Stimulated activated naive CD8-positive, alpha-beta T cell treated with anti-CD3 and anti-CD28 coated beads, Interleukin-15, amount 100 ng/mL, for 72 hours (primary cell): ENCODE data around the gene ZDHHC17.
"Not testable (repeated sequence)": the region's sequence is repeated elsewhere in the genome, so short reads cannot be mapped to it uniquely, and the experiment has no call there.

Source experiments
- ATAC-seq: fragments of 150-1000 bp; cut with Tn5 transposase; 2 replicates; pipeline ENCODE4 v1.10.0; 2021; ENCODE audit warnings: mild to moderate bottlenecking, moderate library complexity
- DNase-seq, 2 donors: peaks; one replicate each; pipeline ENCODE4 v3.0.0; 2021 to 2022
- H3K27ac Mint-ChIP-seq, 2 donors: one replicate each; pipeline ENCODE4 v1.8.0; 2022; ENCODE audit warnings: mild to moderate bottlenecking in 2 of 2, mixed read lengths in 2 of 2, moderate library complexity in 2 of 2
- H3K27me3 Mint-ChIP-seq: one replicate; pipeline ENCODE4 v1.8.0; 2022; ENCODE audit warnings: mixed read lengths
- H3K4me1 Mint-ChIP-seq: one replicate; pipeline ENCODE4 v1.8.0; 2022; ENCODE audit warnings: mild to moderate bottlenecking, mixed read lengths
- H3K4me3 Mint-ChIP-seq, 2 donors: one replicate each; pipeline ENCODE4 v1.8.0; 2022; ENCODE audit warnings: mild to moderate bottlenecking in 2 of 2, mixed read lengths in 2 of 2, moderate library complexity in 1 of 2
- H3K9me3 Mint-ChIP-seq, 2 donors: one replicate each; pipeline ENCODE4 v1.8.0; 2022; ENCODE audit warnings: mixed read lengths in 2 of 2

The ZDHHC17 gene

DNA sequence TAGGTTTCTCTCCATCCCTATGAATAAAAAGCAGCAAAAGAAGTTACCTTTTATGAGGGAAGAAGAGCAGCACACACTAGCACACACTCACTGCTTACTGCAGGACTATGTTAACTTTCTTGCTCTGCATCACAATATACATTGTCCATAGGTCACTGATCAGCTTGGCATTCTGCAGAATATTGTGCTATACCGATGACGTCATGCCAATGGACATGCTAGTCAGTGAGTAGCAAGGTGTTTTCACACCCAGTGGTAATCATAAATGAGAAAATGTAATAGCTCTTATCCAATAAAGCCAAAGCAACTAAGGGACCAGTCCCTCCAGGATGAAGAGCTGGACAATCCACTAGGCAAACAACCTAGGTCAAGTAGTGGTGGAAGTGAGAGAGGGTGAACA lies 16.7 kb upstream of the ZDHHC17 start:
- ATAC-seq (no peak), DNase-seq (no peak)
- Mint-ChIP-seq H3K27me3 (peaks cover 7% of the 10 kb centered on the region), H3K9me3 (no peaks in the 10 kb centered on the region), H3K4me1 (no peaks in the 10 kb centered on the region), H3K4me3 (no peak overlapping the region), H3K27ac (no peak overlapping the region)

DNA sequence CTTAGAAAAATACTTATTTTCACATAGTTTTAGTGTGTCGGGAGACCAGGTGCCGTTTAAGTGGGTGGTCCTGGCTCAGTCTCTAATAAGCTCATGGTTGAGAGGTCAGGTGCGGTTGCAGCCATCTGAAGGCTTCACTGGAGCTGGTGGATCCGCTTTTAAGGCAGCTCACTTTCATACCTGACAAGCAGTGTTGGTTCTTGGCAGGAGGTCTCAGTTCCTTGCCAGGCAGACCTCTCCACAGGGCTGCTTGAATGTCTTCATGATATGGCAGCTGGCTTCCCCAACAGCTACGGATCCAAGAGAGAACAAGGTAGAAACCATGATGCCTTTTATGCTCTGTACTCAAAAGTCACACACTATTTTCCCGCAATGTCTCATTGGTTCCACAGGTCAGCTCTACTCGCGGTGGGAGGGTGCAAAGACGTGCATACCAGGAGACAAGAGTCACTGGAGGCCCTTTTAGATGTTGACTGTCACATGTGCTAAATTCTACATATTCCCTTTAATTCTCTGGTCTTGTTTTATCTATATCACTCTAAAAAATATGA lies 8.0 kb upstream of the ZDHHC17 start:
- H3K9me3 Mint-ChIP-seq: no peaks in the 10 kb centered on the region
- H3K4me3 Mint-ChIP-seq: no peak overlapping the region
- DNase-seq (no peak), ATAC-seq (no peak)
- no peaks in the 10 kb centered on the region for H3K4me1 Mint-ChIP-seq
- H3K27ac Mint-ChIP-seq: no peak overlapping the region
- no peaks in the 10 kb centered on the region for H3K27me3 Mint-ChIP-seq

DNA sequence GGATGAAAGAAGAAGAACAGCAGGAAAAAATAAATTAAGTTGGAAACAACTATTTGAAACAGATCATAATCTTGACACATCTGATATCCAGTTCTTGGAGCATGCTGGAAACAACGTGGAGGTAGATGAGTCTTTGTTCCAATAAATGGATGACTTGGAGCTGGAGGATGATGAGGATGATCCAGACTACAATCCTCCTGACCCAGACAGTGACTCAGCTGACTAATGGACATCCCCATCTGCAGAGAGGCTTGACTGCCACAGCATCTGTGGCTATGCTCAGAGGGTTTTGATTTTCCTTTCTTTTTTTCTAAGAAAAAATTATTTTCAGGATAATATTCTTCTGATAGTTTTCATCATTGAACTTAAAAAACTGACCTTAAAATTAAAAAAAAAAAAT lies 6.2 kb upstream of the ZDHHC17 start:
- Mint-ChIP-seq H3K9me3 (no peaks in the 10 kb centered on the region), H3K4me1 (peaks cover 3% of the 10 kb centered on the region), H3K27me3 (no peaks in the 10 kb centered on the region), H3K4me3 (no peak overlapping the region), H3K27ac (no peak overlapping the region)
- DNase-seq (no peak), ATAC-seq (no peak)

DNA sequence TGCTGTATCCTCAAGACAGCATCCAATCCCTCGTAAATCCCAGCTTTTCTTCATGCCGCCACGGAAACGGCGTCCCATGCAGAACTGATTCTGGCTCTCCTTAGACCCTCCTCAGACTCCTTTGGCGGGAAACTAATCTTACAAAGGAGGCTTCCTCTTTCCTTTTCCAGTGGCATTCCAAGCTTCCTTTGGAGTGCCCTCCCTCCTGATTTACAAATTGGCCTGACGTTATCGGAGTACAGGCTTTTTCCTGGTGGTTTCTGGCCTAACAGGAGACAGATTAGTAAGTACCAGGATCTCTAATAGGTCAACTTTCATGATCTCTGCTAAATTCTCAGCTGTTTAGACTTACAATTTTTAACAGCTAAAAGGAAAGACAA lies 1.3 kb upstream of the ZDHHC17 start:
- H3K4me1 Mint-ChIP-seq: peaks cover 39% of the 10 kb centered on the region
- H3K9me3 Mint-ChIP-seq: no peaks in the 10 kb centered on the region
- DNase-seq (no peak), ATAC-seq (no peak)
- no peaks in the 10 kb centered on the region for H3K27me3 Mint-ChIP-seq
- H3K27ac Mint-ChIP-seq: no peak overlapping the region
- H3K4me3 Mint-ChIP-seq: peak overlapping the region in 1 of 2 donors; percentile 96

DNA sequence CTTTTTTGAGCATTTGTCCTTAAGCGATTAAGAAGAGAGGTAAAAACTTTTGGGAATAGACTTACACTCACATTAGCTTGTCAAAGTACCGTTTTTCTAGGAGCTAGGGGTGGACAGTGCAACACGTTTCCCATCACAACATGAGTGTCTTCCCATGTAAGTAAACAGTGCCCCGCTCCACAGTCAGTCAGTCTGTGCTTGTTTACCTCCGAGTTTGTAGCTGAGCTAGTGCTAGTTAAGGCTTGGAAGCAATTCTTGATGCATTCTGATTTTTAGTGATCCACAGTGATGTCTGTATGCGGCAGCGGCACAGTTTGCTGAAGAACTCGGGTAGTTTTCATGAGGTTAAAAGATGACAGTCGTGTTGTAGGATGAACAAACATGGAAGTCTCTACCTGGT lies 941 bp downstream of the ZDHHC17 start:
- peaks cover 49% of the 10 kb centered on the region for H3K4me1 Mint-ChIP-seq
- H3K27me3 Mint-ChIP-seq: no peaks in the 10 kb centered on the region
- no peak for DNase-seq
- H3K9me3 Mint-ChIP-seq: no peaks in the 10 kb centered on the region
- H3K4me3 Mint-ChIP-seq: peak overlapping the region; percentile 96 to 98
- peak overlapping the region; percentile 98 to 99 for H3K27ac Mint-ChIP-seq
- no peak for ATAC-seq

DNA sequence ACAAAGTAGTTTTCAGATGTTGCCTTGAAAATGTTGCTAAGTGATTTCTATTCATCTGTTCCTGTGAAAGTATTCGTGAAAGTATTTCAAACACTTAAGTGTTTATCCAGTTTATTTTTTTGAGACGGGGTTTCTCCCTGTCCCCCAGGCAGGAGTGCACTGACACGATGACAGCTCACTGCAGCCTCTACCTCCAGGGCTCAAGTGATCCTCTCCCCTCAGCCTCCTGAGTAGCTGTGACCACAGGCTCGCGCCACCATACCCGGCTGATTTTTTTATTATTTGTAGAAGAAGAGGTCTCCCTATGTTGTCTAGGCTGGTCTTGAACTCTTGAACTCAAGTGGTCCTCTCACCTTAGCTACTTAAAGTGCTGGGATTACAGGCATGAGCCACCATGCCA lies 1.7 kb downstream of the ZDHHC17 start:
- Mint-ChIP-seq H3K4me3 (peak overlapping the region; percentile 96 to 98), H3K4me1 (peaks cover 49% of the 10 kb centered on the region), H3K27ac (peak overlapping the region; percentile 98 to 99), H3K27me3 (no peaks in the 10 kb centered on the region), H3K9me3 (no peaks in the 10 kb centered on the region)
- ATAC-seq (no peak), DNase-seq (no peak)

DNA sequence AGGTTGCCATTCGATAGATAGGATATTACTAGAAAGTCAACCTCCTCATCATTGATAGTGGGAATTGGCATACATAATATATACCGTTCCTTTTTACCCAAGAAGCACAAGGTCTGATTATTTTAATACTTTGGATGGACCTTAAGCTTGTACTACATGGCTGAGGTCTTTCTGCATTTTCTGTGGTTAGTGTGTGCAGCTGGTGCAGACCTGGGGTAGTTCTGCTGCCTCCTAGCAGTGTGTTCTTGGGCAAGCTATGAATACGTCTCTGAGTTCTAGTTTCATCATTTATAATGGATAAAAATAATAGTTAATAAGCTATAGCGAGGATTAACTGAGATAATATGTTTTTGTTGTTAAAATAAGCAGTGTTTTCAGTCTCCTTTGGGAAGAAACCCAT lies 2.2 kb downstream of the ZDHHC17 start:
- peaks cover 49% of the 10 kb centered on the region for H3K4me1 Mint-ChIP-seq

DNA sequence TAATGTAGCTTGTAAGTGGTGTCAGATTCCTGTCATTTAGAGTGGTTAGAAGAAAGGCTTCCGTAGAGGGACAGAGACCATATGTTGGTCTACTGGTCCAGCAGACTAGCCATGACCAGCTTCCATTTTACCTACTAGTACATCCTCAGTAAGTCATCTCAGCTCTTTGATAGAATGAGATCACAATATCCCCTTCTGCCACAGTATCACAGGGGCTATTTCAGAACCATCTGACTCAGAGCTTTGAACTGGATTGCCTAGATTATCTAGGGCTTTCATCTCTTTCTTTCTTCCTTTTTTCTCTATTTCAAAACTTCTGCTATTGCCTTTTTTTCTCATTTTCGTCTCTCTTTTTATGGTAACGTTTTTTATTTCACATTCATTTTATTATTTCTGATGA lies 4.7 kb downstream of the ZDHHC17 start:
- H3K27me3 Mint-ChIP-seq: no peaks in the 10 kb centered on the region
- no peak overlapping the region for H3K4me3 Mint-ChIP-seq
- no peaks in the 10 kb centered on the region for H3K9me3 Mint-ChIP-seq
- DNase-seq: no peak
- H3K27ac Mint-ChIP-seq: no peak overlapping the region
- ATAC-seq: no peak
- peaks cover 46% of the 10 kb centered on the region for H3K4me1 Mint-ChIP-seq

More for the DNA sequence above, 2.2 kb downstream of the ZDHHC17 start:
- no peaks in the 10 kb centered on the region for H3K9me3 Mint-ChIP-seq
- H3K4me3 Mint-ChIP-seq: no peak overlapping the region
- ATAC-seq: no peak
- DNase-seq: no peak
- no peaks in the 10 kb centered on the region for H3K27me3 Mint-ChIP-seq
- no peak overlapping the region for H3K27ac Mint-ChIP-seq

DNA sequence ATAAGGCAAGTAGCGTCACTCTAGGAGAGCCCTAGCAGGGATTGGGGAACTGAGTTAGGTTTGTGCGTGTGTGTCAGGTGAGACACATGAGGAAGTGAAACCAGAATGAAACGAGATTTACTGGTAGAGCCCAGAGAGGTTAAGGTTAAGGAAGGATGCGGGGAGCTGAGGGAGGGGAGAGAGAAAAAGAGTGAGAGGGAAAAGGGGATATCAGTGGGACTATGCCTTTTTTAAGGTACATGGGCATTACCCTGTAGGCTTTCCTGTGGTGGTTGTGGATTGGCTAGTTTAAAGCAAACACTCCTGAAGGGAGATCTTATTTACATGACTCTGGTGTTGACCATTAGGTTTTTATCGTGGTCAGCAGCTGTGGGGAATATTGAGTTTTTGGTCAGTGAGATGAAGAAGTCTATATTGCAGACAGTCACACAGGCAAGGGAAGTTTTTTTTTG lies 13.9 kb downstream of the ZDHHC17 start:
- peak overlapping the region; percentile 41 to 44 for H3K4me3 Mint-ChIP-seq
- peaks cover 11 to 14% of the 10 kb centered on the region in 2 donors for H3K9me3 Mint-ChIP-seq
- H3K27ac Mint-ChIP-seq: peak overlapping the region; percentile 3 to 74
- no peaks in the 10 kb centered on the region for H3K27me3 Mint-ChIP-seq
- ATAC-seq: peak; percentile 46
- H3K4me1 Mint-ChIP-seq: peaks cover 77% of the 10 kb centered on the region
- no peak for DNase-seq

DNA sequence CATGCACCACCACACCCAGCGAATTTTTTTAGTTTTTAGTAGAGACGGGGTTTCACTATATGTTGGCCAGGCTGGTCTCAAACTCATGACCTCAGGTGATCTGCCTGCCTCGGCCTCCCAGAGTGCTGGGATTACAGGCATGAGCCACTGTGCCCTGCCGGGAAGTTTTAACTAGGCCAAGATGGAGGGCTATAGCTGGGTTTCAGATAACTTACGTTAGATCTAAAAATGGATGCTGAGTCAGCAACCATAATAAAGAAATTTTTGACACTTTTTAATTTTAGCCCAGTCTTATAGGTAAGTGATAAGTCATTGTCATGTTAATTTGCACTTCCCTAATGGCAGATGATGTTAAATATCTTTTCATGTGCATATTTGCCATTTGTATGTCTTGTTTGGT lies 14.4 kb downstream of the ZDHHC17 start:
- H3K4me3 Mint-ChIP-seq: no peak overlapping the region

DNA sequence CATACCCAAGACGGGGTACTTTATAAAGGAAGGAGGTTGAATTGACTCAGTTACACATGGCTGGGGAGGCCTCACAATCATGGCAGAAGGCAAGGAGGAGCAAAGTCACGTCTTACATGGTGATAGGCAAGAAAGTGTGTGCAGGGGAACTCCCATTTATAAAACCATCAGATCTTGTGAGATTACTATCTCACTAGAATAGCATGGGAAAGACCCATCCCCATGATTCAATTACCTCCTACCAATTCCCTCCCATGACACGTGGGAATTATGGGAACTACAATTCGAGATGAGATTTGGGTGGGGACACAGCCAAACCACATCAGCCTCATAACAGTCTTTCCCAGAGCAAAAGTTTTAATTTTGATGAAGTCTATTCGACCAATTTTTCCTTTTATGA lies 15.4 kb downstream of the ZDHHC17 start:
- not testable (repeated sequence) for H3K27ac Mint-ChIP-seq, ATAC-seq, H3K27me3 Mint-ChIP-seq, DNase-seq, H3K4me3 Mint-ChIP-seq
- Mint-ChIP-seq H3K4me1 (peaks cover 80% of the 10 kb centered on the region), H3K9me3 (peaks cover 11 to 21% of the 10 kb centered on the region in 2 donors)

More for the DNA sequence above, 14.4 kb downstream of the ZDHHC17 start:
- Mint-ChIP-seq H3K27me3 (no peaks in the 10 kb centered on the region), H3K27ac (no peak overlapping the region), H3K4me1 (peaks cover 77% of the 10 kb centered on the region), H3K9me3 (peaks cover 11 to 18% of the 10 kb centered on the region in 2 donors)
- DNase-seq: no peak
- no peak for ATAC-seq

DNA sequence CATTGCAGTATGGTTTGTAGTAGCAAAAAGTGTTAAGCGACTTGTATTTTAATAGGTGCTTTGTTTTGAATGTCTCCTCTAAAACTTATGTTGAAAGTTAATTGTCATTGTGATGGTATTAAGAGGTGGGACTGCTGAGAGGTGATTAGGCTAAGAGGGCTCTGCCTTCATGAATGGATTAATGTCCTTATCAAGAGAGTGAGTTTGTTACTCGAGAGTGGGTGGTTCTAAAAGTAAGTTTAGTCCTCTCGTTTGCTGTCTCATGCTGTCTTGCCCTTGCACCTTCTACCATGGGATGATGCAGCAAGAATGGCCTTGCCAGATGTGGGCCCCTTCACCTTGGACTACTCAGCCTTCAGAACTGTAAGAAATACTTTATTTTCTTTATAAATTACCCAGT lies 17.4 kb downstream of the ZDHHC17 start:
- peaks cover 16 to 29% of the 10 kb centered on the region in 2 donors for H3K9me3 Mint-ChIP-seq
- H3K27ac Mint-ChIP-seq: no peak overlapping the region
- no peak for DNase-seq
- no peak for ATAC-seq
- no peak overlapping the region for H3K4me3 Mint-ChIP-seq
- peaks cover 78% of the 10 kb centered on the region for H3K4me1 Mint-ChIP-seq
- H3K27me3 Mint-ChIP-seq: no peaks in the 10 kb centered on the region

DNA sequence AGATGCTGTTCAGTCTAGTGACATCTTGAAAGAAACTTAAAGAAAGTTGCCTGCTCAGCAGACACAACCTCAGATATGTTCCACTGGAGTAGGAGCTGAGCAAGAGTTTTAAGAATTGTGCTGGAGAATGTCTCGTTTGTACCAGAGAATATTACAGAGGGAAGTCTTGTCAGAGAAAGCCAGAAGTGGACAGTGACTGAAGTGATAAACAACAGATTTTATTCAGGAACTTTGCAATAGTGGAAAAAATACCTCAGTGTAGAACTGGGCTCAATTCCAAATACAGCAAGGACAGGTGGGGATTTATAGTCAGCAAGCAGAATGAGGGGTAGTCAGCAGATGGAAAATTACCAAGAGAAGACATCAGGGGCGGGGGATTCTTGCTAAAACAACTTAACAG lies 18.6 kb downstream of the ZDHHC17 start:
- ATAC-seq: no peak

DNA sequence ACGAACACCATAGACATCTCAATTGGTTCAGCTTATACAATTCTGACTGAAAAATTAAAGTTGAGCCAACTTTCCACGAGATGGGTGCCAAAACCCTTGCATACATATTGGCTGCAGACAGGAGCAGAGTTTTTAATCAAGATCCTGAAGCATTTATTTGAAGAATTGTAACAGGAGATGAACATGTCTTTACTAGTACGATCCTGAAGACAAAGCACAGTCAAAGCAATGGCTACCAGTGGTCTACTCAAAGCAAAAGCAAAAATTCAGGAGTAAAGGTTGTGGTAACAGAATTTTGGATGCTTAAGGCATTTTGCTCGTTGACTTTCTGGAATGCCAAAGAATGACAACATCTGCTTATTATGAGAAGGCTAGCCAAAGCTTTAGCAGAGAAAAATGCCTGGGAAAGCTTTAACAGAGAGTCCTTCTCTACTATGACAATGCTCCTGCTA lies 20.7 kb downstream of the ZDHHC17 start:
- DNase-seq: no peak
- Mint-ChIP-seq H3K27me3 (no peaks in the 10 kb centered on the region), H3K4me3 (no peak overlapping the region), H3K9me3 (peaks cover 14 to 21% of the 10 kb centered on the region in 2 donors), H3K4me1 (peaks cover 54% of the 10 kb centered on the region), H3K27ac (peak overlapping the region in 1 of 2 donors; percentile 36)
- ATAC-seq: no peak

More for the DNA sequence above, 18.6 kb downstream of the ZDHHC17 start:
- Mint-ChIP-seq H3K9me3 (peaks cover 19 to 29% of the 10 kb centered on the region in 2 donors), H3K27me3 (no peaks in the 10 kb centered on the region), H3K27ac (peak overlapping the region in 1 of 2 donors; percentile 1), H3K4me1 (peaks cover 69% of the 10 kb centered on the region), H3K4me3 (no peak overlapping the region)
- DNase-seq: no peak

DNA sequence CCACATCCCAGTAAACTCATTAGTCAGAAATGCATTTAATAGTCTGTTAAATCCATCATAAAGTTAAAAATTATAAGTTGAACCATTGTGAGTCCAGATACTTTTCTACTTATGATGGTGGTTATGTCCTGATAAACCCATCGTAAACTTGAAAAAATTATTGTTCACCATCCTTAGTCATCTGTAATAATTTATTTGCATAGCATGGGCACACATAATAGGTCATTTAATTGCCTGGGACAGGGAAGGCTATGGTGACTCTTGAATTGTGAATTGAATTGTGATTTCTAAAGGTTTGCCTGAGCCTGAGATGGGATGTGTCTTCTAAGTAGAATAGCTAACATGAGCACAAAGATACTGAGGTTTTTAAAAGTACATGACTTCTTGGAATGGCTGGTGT lies 21.5 kb downstream of the ZDHHC17 start:
- H3K4me1 Mint-ChIP-seq: peaks cover 48% of the 10 kb centered on the region
- H3K4me3 Mint-ChIP-seq: no peak overlapping the region
- no peak overlapping the region for H3K27ac Mint-ChIP-seq
- DNase-seq: no peak
- no peak for ATAC-seq
- H3K27me3 Mint-ChIP-seq: no peaks in the 10 kb centered on the region
- peaks cover 13 to 15% of the 10 kb centered on the region in 2 donors for H3K9me3 Mint-ChIP-seq

DNA sequence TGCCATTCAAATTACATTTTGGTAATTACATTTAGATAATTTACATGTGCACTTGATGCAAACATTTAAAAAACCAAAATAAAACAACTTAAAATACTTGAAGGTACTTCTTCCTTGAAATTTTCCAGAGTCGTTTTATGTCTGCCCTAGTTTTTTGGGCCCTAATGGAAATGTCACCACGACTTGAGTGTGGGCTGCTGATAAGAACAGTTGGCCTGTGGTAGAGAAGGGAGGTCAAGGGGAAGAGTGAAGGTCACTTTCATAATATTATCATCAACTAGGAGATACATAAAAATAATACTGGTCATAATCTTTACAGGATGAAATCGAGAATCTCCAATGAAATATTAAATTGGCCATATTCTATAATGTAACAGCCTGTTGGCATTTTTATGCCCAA lies 23.1 kb downstream of the ZDHHC17 start:
- no peak for DNase-seq
- Mint-ChIP-seq H3K4me3 (no peak overlapping the region), H3K27me3 (no peaks in the 10 kb centered on the region), H3K4me1 (peaks cover 39% of the 10 kb centered on the region), H3K27ac (no peak overlapping the region), H3K9me3 (peaks cover 10 to 15% of the 10 kb centered on the region in 2 donors)
- ATAC-seq: no peak

DNA sequence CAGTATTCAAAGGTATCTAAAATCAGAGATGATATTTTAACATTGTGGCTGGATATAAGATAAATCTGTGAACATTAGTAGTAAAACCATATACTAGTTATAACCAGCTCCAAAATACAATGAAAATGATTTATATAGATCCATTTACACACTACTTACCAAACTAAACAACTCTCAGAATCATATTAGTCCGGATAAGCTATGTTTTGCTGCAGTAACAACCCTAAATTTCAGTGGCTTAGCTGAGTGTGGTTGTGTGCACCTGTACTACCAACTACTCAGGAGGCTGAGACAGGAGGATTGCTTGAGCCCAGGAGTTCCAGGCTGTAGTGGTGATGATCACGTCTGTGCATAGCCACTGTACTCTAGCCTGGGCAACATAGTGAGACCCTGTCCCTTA lies 23.8 kb downstream of the ZDHHC17 start:
- no peak for ATAC-seq
- Mint-ChIP-seq H3K9me3 (peaks cover 10 to 15% of the 10 kb centered on the region in 2 donors), H3K4me1 (peaks cover 37% of the 10 kb centered on the region), H3K27ac (no peak overlapping the region), H3K4me3 (no peak overlapping the region), H3K27me3 (no peaks in the 10 kb centered on the region)
- no peak for DNase-seq
